Transverse colon (tissue), 4 donors: ENCODE measurements around the gene RABL2A.

ENCODE experiments used
- EP300 ChIP-seq: sonication (generic); formaldehyde crosslinking; IDR thresholded peaks from one replicate; pipeline ENCODE4 v1.6.1; 2017; ENCODE audit warnings: antibody characterized with exemption, low read depth
- POLR2A ChIP-seq: fragments of 450-650 bp; IDR thresholded peaks from one replicate; pipeline ENCODE4 v1.6.1; 2016; ENCODE audit warnings: antibody characterized with exemption, mild to moderate bottlenecking, moderate library complexity
- POLR2AphosphoS5 ChIP-seq, 3 donors: sonication (generic); formaldehyde crosslinking; IDR thresholded peaks; one replicate each; pipeline ENCODE4 v1.6.1; 2016; ENCODE audit warnings: antibody characterized with exemption in 3 of 3
- TF ChIP-seq, protein P1 (sequence below), 5 experiments: fragments of 200-600 bp in 3 of 5; fragments of 450-650 bp in 2 of 5; sonication (generic) in 3 of 5; IDR thresholded peaks; 1 replicate in 2 of 5; 2 replicates in 3 of 5; pipeline ENCODE4 v1.5.1; 2016 to 2017; ENCODE audit warnings: antibody characterized with exemption in 5 of 5, inconsistent platforms in 3 of 5, mild to moderate bottlenecking in 2 of 5, moderate library complexity in 1 of 5

DNA sequence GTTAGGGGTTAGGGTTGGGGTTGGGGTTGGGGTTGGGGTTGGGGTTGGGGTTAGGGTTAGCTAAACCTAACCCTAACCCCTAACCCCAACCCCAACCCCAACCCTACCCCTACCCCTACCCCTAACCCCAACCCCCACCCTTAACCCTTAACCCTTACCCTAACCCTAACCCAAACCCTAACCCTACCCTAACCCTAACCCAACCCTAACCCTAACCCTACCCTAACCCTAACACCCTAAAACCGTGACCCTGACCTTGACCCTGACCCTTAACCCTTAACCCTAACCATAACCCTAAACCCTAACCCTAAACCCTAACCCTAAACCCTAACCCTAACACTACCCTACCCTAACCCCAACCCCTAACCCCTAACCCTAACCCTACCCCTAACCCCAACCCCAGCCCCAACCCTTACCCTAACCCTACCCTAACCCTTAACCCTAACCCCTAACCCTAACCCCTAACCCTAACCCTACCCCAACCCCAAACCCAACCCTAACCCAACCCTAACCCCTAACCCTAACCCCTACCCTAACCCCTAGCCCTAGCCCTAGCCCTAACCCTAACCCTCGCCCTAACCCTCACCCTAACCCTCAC is 24.1 kb upstream of the RABL2A start:
- no peak for TF ChIP-seq POLR2AphosphoS5 (IDR thresholded peaks at IDR 0.05)
- TF ChIP-seq, protein P1, sequence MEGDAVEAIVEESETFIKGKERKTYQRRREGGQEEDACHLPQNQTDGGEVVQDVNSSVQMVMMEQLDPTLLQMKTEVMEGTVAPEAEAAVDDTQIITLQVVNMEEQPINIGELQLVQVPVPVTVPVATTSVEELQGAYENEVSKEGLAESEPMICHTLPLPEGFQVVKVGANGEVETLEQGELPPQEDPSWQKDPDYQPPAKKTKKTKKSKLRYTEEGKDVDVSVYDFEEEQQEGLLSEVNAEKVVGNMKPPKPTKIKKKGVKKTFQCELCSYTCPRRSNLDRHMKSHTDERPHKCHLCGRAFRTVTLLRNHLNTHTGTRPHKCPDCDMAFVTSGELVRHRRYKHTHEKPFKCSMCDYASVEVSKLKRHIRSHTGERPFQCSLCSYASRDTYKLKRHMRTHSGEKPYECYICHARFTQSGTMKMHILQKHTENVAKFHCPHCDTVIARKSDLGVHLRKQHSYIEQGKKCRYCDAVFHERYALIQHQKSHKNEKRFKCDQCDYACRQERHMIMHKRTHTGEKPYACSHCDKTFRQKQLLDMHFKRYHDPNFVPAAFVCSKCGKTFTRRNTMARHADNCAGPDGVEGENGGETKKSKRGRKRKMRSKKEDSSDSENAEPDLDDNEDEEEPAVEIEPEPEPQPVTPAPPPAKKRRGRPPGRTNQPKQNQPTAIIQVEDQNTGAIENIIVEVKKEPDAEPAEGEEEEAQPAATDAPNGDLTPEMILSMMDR (IDR thresholded peaks at IDR 0.05): no peak
- no peak for TF ChIP-seq EP300
- TF ChIP-seq POLR2A: no peak
